ENCODE data around the gene ZNF273.

- TF ChIP-seq, protein P1, sequence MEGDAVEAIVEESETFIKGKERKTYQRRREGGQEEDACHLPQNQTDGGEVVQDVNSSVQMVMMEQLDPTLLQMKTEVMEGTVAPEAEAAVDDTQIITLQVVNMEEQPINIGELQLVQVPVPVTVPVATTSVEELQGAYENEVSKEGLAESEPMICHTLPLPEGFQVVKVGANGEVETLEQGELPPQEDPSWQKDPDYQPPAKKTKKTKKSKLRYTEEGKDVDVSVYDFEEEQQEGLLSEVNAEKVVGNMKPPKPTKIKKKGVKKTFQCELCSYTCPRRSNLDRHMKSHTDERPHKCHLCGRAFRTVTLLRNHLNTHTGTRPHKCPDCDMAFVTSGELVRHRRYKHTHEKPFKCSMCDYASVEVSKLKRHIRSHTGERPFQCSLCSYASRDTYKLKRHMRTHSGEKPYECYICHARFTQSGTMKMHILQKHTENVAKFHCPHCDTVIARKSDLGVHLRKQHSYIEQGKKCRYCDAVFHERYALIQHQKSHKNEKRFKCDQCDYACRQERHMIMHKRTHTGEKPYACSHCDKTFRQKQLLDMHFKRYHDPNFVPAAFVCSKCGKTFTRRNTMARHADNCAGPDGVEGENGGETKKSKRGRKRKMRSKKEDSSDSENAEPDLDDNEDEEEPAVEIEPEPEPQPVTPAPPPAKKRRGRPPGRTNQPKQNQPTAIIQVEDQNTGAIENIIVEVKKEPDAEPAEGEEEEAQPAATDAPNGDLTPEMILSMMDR (IDR thresholded peaks at IDR 0.05; ENCODE audit: low read depth, low read length): no peak
- TF ChIP-seq EZH2phosphoT487 (IDR thresholded peaks at IDR 0.05; ENCODE audit: low read depth): no peak
These were observed 31.3 kb upstream of the ZNF273 start for GRCh38 chr7:64871761-64872160.
